A673 (cell line): ENCODE data around the gene ANAPC2. TPM values are rescaled to one million over a fixed set of nuclear protein-coding genes. Genes with fewer than 3 reads are reported as not detected.

Source experiments
- BruUV-seq: library from RNA; stranded (reverse); fragments of 400-500 nt; replicated peaks from 2 replicates; lab custom pipeline; 2021; lab: Mats Ljungman, UMichigan
- CTCF ChIA-PET: fragments of 300-600 bp; sonication (Branson Sonifier 250); formaldehyde crosslinking; loops from one replicate; lab custom pipeline; 2022; ENCODE audit warnings: antibody characterized with exemption; lab: Charles Lee
- POLR2A ChIA-PET: fragments of 300-600 bp; sonication (Branson Sonifier 250); formaldehyde crosslinking; loops from one replicate; lab custom pipeline; 2022; ENCODE audit warnings: antibody characterized with exemption; ENCODE audit not compliant: low non-redundant PET; lab: Charles Lee
- DNase-seq: peaks from one replicate; pipeline ENCODE4 v3.0.0-alpha.2; 2015; ENCODE audit warnings: low spot score
- H3K27ac ChIP-seq: fragments of 200-600 bp; sonication (generic); 2 replicates; pipeline ENCODE4 v1.5.1; 2016; ENCODE audit warnings: mixed run types, low read depth, mild to moderate bottlenecking, mixed read lengths, antibody characterized with exemption, low read length; ENCODE audit not compliant: poor library complexity, severe bottlenecking
- H3K27me3 ChIP-seq: fragments of 200-600 bp; sonication (generic); replicated peaks from 2 replicates; pipeline ENCODE4 v1.6.1; 2017; ENCODE audit warnings: mixed run types, low read depth, mild to moderate bottlenecking, mixed read lengths, antibody characterized with exemption, low read length; ENCODE audit not compliant: insufficient read depth, poor library complexity
- H3K36me3 ChIP-seq: fragments of 200-600 bp; sonication (generic); 2 replicates; pipeline ENCODE4 v1.6.1; 2016; ENCODE audit warnings: mixed run types, mild to moderate bottlenecking, mixed read lengths, antibody characterized with exemption, low read length; ENCODE audit not compliant: insufficient read depth, poor library complexity, severe bottlenecking
- H3K4me1 ChIP-seq: fragments of 200-600 bp; sonication (generic); 2 replicates; pipeline ENCODE4 v1.6.1; 2017; ENCODE audit warnings: mixed run types, mild to moderate bottlenecking, mixed read lengths, antibody characterized with exemption, low read length; ENCODE audit not compliant: insufficient read depth, poor library complexity, severe bottlenecking
- H3K4me3 ChIP-seq: fragments of 200-600 bp; sonication (generic); 2 replicates; pipeline ENCODE4 v1.5.1; 2016; ENCODE audit warnings: low read depth, mixed run types, mild to moderate bottlenecking, mixed read lengths, low read length; ENCODE audit not compliant: poor library complexity, severe bottlenecking
- H3K9me3 ChIP-seq: fragments of 200-600 bp; sonication (generic); 2 replicates; pipeline ENCODE4 v1.6.1; 2016; ENCODE audit warnings: mixed run types, low read depth, mild to moderate bottlenecking, mixed read lengths, antibody characterized with exemption, low read length; ENCODE audit not compliant: poor library complexity, severe bottlenecking
- EZH2 ChIP-seq: fragments of 200-600 bp; sonication (generic); IDR thresholded peaks from 2 replicates; pipeline ENCODE4 v1.6.1; 2017; ENCODE audit warnings: borderline replicate concordance, low read depth, mild to moderate bottlenecking, mixed read lengths, antibody characterized with exemption, low read length; ENCODE audit not compliant: poor library complexity, severe bottlenecking
- intact Hi-C: fragments of 100-400 bp; cut with micrococcal nuclease; formaldehyde crosslinking; loops from one replicate; pipeline ENCODE4 v1.10.0; 2022; ENCODE audit not compliant: unreplicated experiment
- total RNA-seq: library from RNA; stranded (reverse); gene quantifications from 2 replicates; pipeline ENCODE4 v1.2.3, GENCODE V29; 2021
- TF ChIP-seq, protein P1 (sequence below): fragments of 300-800, 200-600 bp; sonication (generic); conservative IDR thresholded peaks from 2 replicates; pipeline ENCODE4 v1.5.1; 2017; ENCODE audit warnings: low read depth, mild to moderate bottlenecking, antibody characterized with exemption, low read length, moderate library complexity, mixed read lengths

ANAPC2 gene
- total RNA-seq, 1 experiment from 2014 or later, result 49.6 TPM

DNA sequence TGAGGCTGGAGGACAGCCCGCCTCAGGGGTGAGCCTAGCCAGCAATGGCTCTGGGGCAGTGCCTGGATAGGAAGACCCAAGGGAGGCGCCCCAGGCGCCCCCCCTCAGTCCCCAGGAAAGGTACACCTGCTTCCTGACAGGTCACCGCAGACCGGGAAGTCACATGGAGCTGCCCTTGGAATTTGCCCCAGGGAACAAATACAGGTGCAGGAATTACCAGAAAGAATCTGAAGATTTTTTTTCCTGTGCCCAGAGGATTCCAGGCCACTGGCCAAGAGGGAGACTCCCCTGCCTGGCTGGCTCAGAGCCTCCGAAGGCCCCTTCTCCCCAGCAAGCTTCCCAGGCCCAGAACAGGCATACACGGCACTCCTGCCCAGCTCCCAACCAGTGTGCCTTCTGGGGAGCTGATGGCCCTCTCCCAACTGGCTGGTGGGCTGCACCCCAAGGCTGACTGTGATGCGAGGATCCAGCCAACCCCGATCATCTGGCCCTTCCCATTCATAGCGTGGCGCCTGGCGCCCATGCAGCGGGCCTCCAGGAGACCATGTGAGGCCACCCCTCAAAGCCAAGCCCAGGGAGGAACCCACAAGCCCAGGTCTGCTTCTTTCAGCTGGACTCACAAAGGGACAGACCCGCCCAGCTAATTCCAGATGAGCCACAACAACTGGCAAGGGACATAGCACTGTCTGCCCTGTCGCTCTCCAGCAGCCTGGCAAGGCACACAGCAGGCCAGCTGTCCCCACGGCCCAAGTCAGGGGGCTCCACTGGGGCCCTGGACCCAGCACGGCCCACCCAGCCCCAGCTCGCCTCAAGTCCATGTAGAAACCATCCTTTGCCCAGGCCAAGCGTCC, 9.9 kb upstream of the ANAPC2 start:
- DNase-seq, result no peak
- Histone ChIP-seq H3K36me3 (no peaks in the 10 kb centered on the region), H3K27me3 (no peaks in the 10 kb centered on the region), H3K4me1 (peaks cover 23% of the 10 kb centered on the region), H3K27ac (peak overlapping the region; percentile 23), H3K4me3 (no peak overlapping the region), H3K9me3 (no peaks in the 10 kb centered on the region)
- intact Hi-C loops, result no loop called here
- ChIA-PET CTCF (no interaction called here), POLR2A (no interaction called here)
- BruUV-seq, result no TSS peak
- TF ChIP-seq, protein P1, sequence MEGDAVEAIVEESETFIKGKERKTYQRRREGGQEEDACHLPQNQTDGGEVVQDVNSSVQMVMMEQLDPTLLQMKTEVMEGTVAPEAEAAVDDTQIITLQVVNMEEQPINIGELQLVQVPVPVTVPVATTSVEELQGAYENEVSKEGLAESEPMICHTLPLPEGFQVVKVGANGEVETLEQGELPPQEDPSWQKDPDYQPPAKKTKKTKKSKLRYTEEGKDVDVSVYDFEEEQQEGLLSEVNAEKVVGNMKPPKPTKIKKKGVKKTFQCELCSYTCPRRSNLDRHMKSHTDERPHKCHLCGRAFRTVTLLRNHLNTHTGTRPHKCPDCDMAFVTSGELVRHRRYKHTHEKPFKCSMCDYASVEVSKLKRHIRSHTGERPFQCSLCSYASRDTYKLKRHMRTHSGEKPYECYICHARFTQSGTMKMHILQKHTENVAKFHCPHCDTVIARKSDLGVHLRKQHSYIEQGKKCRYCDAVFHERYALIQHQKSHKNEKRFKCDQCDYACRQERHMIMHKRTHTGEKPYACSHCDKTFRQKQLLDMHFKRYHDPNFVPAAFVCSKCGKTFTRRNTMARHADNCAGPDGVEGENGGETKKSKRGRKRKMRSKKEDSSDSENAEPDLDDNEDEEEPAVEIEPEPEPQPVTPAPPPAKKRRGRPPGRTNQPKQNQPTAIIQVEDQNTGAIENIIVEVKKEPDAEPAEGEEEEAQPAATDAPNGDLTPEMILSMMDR, result no peak
- TF ChIP-seq EZH2, result no peak

DNA sequence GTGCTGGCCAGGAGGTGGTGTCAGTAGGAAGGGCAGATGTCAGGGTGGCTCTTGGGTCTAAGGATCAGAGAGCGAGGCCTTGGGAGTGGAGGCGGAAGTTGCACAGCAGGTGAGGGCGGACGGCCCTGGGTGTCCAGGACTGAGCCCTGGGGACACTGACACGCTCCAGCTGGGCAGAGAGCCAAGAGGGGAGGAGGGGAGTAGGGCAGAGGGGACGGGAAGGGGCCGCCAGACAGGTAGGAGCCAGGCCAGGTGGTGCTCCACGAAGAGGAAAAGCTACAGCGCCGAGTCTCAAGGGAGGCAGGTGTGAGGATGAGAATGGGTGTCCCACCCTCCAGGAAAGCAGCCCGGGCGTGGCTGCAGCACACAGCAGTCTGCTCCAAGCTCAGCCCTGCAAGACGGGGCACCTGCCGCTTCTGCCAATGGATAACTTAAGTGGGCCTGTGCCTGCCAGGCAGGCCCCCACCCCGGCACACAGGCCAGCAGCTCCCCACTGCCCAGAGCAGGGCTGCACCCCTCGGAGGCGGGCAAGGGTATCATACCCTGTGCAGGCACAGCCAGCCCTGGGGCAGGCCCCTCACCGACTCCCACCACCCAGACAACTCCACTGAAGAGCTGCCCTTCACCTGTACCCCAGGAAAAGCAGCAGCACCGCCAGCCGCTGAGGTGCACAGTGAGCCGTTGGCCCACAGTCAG, 7.3 kb upstream of the ANAPC2 start:
- BruUV-seq, result no TSS peak
- Histone ChIP-seq H3K4me1 (peaks cover 13% of the 10 kb centered on the region), H3K4me3 (no peak overlapping the region), H3K27ac (no peak overlapping the region), H3K27me3 (no peaks in the 10 kb centered on the region), H3K36me3 (peaks cover 2% of the 10 kb centered on the region), H3K9me3 (no peaks in the 10 kb centered on the region)
- ChIA-PET CTCF (interaction anchor here (0.6 kb wide), 2 partner anchors 62 to 128 kb away, joined by 5 to 6 read pairs; no protein-coding TSS in a partner anchor), POLR2A (no interaction called here)
- intact Hi-C loops, result no loop called here
- TF ChIP-seq, protein P1, result no peak
- TF ChIP-seq EZH2, result no peak
- DNase-seq, result no peak

GRCh38 chr9:137194909-137195308, 6.5 kb upstream of the ANAPC2 start:
- BruUV-seq, result no TSS peak
- no peak overlapping the region for H3K27ac ChIP-seq

More at GRCh38 chr9:137194909-137195308, 6.5 kb upstream of the ANAPC2 start:
- no peaks in the 10 kb centered on the region for H3K27me3 ChIP-seq
- H3K4me3 ChIP-seq, result no peak overlapping the region
- no peak for TF ChIP-seq EZH2
- TF ChIP-seq, protein P1, result no peak
- no peak for DNase-seq
- ChIA-PET POLR2A (interaction anchor here (0.6 kb wide), 1 partner anchor 10 kb away, joined by 3 read pairs; no protein-coding TSS in a partner anchor), CTCF (interaction anchor here (0.7 kb wide), 1 partner anchor 42 kb away, joined by 3 read pairs; no protein-coding TSS in a partner anchor)
- peaks cover 2% of the 10 kb centered on the region for H3K36me3 ChIP-seq
- H3K9me3 ChIP-seq, result no peaks in the 10 kb centered on the region
- intact Hi-C loops, result no loop called here
- H3K4me1 ChIP-seq, result peaks cover 13% of the 10 kb centered on the region
